ENCODE measurements around the gene TCEAL8.
"Not testable (repeated sequence)": the region's sequence is repeated elsewhere in the genome, so short reads cannot be mapped to it uniquely, and the experiment has no call there.

The TCEAL8 gene

GRCh38 chrX:103254921-103255493 lies at the start of gene TCEAL8:
Gene TCEAL8 (minus strand): TSS chrX:103255155. CDS start chrX:103253979, 1,176 bp downstream.
- DNase-seq = peak; percentile 49 to 55

GRCh38 chrX:103304705-103305104 lies 49.8 kb upstream of the TCEAL8 start:
- no peak for DNase-seq

- no peak for DNase-seq
Observed at GRCh38 chrX:103293118-103293517, 38.2 kb upstream of the TCEAL8 start.

- no peak for DNase-seq
Observed at GRCh38 chrX:103279624-103280023, 24.7 kb upstream of the TCEAL8 start.

GRCh38 chrX:103276581-103277002 lies 21.6 kb upstream of the TCEAL8 start, which contains the start of gene TCEAL5:
Gene TCEAL5 (minus strand): TSS chrX:103276750. CDS start chrX:103274563, 2,187 bp downstream.
- no peak for DNase-seq

GRCh38 chrX:103275947-103276567 lies 21.1 kb upstream of the TCEAL8 start:
- DNase-seq = no peak

GRCh38 chrX:103274284-103274683 lies 19.3 kb upstream of the TCEAL8 start:
- no peak for DNase-seq

GRCh38 chrX:103258275-103258674 lies 3.3 kb upstream of the TCEAL8 start:
- DNase-seq = no peak

- no peak for DNase-seq
Observed at GRCh38 chrX:103256651-103257050, 1.7 kb upstream of the TCEAL8 start.

- DNase-seq = peak in 1 of 2 donors; percentile 10
Observed at GRCh38 chrX:103254171-103254824, 657 bp downstream of the TCEAL8 start.

GRCh38 chrX:103253608-103254007 lies 1.3 kb downstream of the TCEAL8 start:
- DNase-seq = no peak

- no peak for DNase-seq
Observed at GRCh38 chrX:103250977-103251376, 4.0 kb downstream of the TCEAL8 start.

- no peak for DNase-seq
Observed at GRCh38 chrX:103249805-103250204, 5.2 kb downstream of the TCEAL8 start.

GRCh38 chrX:103248553-103248952 lies 6.4 kb downstream of the TCEAL8 start:
- no peak for DNase-seq

GRCh38 chrX:103240155-103240554 lies 14.8 kb downstream of the TCEAL8 start:
- DNase-seq = no peak

GRCh38 chrX:103236296-103236695 lies 18.7 kb downstream of the TCEAL8 start:
- DNase-seq = no peak

- not testable (repeated sequence) for DNase-seq
Observed at GRCh38 chrX:103235608-103236007, 19.3 kb downstream of the TCEAL8 start.

GRCh38 chrX:103234869-103235268 lies 20.1 kb downstream of the TCEAL8 start:
- DNase-seq = no peak

GRCh38 chrX:103233263-103233662 lies 21.7 kb downstream of the TCEAL8 start:
- no peak for DNase-seq

- not testable (repeated sequence) for DNase-seq
Observed at GRCh38 chrX:103225918-103226317, 29.0 kb downstream of the TCEAL8 start.

GRCh38 chrX:103220511-103221323 lies 34.2 kb downstream of the TCEAL8 start:
- DNase-seq = no peak

- peak; percentile 10 to 13 for DNase-seq
Observed at GRCh38 chrX:103215425-103215991, 39.4 kb downstream of the TCEAL8 start.

GRCh38 chrX:103214870-103215424 lies 40.0 kb downstream of the TCEAL8 start, which contains the start of gene BEX4:
Gene BEX4 (plus strand): TSS chrX:103215108. CDS start chrX:103216154, 1,046 bp downstream.
- peak; percentile 78 to 80 for DNase-seq
